Chondrocyte (in vitro differentiated cells): ENCODE results near the gene OSGIN1. TPM values are rescaled to one million over a fixed set of nuclear protein-coding genes. Genes with fewer than 3 reads are reported as not detected.

Experiments used
- DNase-seq: peaks from one replicate; pipeline ENCODE4 v3.0.0; 2021; ENCODE audit warnings: mixed read lengths, low spot score
- H3K27ac Mint-ChIP-seq: one replicate; pipeline ENCODE4 v1.8.0; 2021; ENCODE audit warnings: mild to moderate bottlenecking, moderate library complexity, mixed read lengths; ENCODE audit not compliant: unreplicated experiment
- H3K27me3 Mint-ChIP-seq: 2 replicates; pipeline ENCODE4 v1.8.0; 2021; ENCODE audit warnings: low read depth, mixed read lengths
- H3K36me3 Mint-ChIP-seq: 2 replicates; pipeline ENCODE4 v1.8.0; 2021; ENCODE audit warnings: low read depth, mixed read lengths
- H3K4me1 Mint-ChIP-seq: 2 replicates; pipeline ENCODE4 v1.8.0; 2021; ENCODE audit warnings: low read depth, mild to moderate bottlenecking, mixed read lengths
- H3K4me3 Mint-ChIP-seq: one replicate; pipeline ENCODE4 v1.8.0; 2021; ENCODE audit warnings: mild to moderate bottlenecking, moderate library complexity, mixed read lengths; ENCODE audit not compliant: unreplicated experiment
- H3K9me3 Mint-ChIP-seq: 2 replicates; pipeline ENCODE4 v1.8.0; 2021; ENCODE audit warnings: low read depth, mixed read lengths
- total RNA-seq: library from RNA; stranded (reverse); gene quantifications from 3 replicates; pipeline ENCODE4 v1.2.1, GENCODE V29; 2021
- TF ChIP-seq, protein P1 (sequence below): fragments of 200-600 bp; sonication (generic); IDR thresholded peaks from 2 replicates; pipeline ENCODE4 v1.5.0; 2021; ENCODE audit warnings: antibody characterized with exemption, mild to moderate bottlenecking, moderate library complexity

OSGIN1 gene
- total RNA-seq, 1 donor from 2014 or later, result 2.5 TPM

DNA sequence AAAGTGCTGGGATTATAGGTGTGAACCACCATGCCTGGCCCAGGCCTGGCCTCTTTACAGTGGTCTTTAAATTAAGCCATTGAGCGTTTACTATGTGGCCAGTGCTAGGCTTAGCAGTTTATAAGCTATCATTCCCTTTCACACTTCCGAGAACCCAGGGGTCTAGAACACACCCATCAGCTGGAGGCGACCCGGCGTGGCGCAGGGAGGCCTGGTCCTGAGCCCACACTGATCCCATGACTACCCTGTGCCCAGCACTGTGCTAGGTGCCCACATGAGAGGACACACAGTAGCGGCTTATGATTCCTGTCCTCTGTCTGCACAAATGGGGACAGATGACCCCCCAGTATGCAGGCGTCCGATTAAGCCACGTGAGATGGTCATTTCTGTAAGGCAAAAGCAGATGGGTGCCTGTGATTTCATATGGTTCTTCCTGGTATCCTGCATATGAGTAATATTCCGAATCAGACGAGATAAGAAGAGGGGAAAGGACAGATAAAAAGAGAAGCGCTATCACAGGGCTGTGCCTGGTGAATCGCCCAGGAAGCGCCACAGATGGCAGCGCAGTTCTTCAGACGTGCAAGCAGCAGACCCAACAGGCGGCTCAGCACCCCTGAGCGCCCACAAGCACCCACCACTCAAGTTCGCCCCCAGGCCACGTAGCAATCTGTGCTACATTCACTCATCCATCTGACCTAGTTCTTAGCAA lies 5.3 kb downstream of the OSGIN1 start:
- Mint-ChIP-seq H3K4me1 (peaks cover 15% of the 10 kb centered on the region), H3K36me3 (peaks cover 6% of the 10 kb centered on the region), H3K9me3 (no peaks in the 10 kb centered on the region), H3K27me3 (no peaks in the 10 kb centered on the region), H3K4me3 (no peak overlapping the region), H3K27ac (no peak overlapping the region)
- TF ChIP-seq, protein P1, sequence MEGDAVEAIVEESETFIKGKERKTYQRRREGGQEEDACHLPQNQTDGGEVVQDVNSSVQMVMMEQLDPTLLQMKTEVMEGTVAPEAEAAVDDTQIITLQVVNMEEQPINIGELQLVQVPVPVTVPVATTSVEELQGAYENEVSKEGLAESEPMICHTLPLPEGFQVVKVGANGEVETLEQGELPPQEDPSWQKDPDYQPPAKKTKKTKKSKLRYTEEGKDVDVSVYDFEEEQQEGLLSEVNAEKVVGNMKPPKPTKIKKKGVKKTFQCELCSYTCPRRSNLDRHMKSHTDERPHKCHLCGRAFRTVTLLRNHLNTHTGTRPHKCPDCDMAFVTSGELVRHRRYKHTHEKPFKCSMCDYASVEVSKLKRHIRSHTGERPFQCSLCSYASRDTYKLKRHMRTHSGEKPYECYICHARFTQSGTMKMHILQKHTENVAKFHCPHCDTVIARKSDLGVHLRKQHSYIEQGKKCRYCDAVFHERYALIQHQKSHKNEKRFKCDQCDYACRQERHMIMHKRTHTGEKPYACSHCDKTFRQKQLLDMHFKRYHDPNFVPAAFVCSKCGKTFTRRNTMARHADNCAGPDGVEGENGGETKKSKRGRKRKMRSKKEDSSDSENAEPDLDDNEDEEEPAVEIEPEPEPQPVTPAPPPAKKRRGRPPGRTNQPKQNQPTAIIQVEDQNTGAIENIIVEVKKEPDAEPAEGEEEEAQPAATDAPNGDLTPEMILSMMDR, result no peak
- no peak for DNase-seq

DNA sequence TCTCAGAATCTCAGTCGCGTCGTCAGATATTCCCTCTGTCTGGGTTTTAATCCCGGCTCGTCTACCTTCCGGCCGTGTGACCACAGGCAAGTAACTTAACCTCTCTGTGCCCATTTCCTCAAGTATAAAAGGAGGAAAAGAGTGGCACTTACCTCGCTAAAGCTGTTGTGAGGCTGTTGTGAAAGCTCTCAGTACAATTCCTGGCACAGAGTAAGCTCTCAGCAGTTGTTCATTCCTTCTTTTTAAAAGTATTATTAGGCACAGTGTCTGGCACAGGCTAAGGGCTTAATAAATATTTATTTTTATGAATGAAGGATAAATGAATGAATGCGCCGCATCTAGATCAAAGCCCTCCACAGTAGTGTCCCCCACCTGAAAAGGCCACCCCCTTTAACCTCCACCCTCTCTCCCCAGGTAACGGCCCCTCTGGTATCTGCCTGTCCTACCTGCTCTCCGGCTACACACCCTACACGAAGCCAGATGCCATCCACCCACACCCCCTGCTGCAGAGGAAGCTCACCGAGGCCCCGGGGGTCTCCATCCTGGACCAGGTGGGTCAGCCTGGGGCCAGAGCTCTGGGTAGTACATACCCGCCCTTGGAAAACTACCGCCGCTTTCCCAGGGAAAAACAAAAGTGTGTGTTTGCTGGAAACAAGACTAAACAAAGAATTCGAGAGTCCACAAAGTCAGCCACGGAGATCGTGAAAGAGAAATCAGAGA lies 6.0 kb downstream of the OSGIN1 start:
- H3K27me3 Mint-ChIP-seq, result no peaks in the 10 kb centered on the region

DNA sequence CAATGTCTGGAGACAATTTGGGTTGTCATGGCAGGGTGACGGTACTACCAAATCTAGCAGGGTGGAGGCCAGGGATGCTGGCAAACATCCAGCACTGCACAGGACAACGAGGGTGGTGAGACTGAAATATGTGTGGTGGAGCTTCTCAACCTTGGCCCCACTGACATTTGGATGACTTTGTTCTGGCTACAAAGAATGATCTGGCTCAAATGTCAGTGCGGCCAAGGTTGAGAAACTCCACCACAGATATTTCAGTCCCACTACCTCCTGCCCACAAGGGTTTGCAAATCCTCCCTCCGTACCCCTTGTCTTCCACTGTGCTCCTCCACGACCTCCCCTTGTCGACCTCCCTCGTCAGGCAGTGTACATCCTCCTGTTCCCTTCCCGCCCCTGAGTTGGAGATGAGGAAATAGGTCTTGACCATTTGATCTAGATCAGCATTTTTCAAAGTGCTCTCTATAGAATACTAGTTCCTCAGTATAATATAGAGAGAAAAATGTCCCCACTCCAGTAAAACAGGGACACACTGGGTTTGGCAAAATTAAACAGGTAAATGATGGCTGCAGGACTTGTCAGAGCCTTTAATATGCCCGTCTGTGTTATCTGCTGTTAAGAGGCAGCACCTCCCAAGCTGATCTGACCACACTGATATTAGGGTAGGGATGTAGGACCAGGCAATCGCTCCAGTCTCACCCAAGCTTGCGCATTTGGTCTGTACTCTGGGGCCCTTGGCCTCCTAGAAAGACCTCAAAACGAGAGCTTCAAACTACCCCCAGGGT lies 6.8 kb downstream of the OSGIN1 start:
- Mint-ChIP-seq H3K36me3 (peaks cover 6% of the 10 kb centered on the region), H3K9me3 (no peaks in the 10 kb centered on the region), H3K27ac (no peak overlapping the region), H3K27me3 (no peaks in the 10 kb centered on the region), H3K4me1 (peaks cover under 1% of the 10 kb centered on the region), H3K4me3 (no peak overlapping the region)
- TF ChIP-seq, protein P1, result no peak
- DNase-seq, result no peak

More for the DNA sequence above, 6.0 kb downstream of the OSGIN1 start:
- peaks cover 8% of the 10 kb centered on the region for H3K4me1 Mint-ChIP-seq
- no peak overlapping the region for H3K4me3 Mint-ChIP-seq
- TF ChIP-seq, protein P1, result no peak
- DNase-seq, result no peak
- no peaks in the 10 kb centered on the region for H3K9me3 Mint-ChIP-seq
- peaks cover 6% of the 10 kb centered on the region for H3K36me3 Mint-ChIP-seq
- H3K27ac Mint-ChIP-seq, result no peak overlapping the region

DNA sequence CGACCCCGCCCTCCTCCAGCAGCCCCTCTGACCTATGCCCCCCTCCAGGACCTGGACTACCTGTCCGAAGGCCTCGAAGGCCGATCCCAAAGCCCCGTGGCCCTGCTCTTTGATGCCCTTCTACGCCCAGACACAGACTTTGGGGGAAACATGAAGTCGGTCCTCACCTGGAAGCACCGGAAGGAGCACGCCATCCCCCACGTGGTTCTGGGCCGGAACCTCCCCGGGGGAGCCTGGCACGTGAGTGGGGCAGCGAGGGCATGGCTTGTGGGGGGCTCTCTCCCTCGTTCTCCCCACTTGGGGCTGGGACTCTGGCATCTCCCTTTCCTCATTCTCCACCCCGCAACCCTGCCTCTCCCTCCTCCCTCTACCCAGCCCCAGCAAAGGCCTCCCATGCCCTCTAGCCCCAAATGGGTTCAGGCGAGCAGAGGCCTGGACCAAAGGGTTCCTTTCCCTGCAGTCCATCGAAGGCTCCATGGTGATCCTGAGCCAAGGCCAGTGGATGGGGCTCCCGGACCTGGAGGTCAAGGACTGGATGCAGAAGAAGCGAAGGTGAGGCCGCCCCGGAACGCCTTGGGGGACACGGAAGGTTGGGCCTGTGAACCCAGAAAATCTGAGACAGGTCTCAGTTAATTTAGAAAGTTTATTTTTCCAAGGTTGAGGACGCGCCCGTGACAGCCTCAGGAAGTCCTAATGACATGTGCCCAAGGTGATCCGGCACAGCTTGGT lies 7.6 kb downstream of the OSGIN1 start:
- no peak overlapping the region for H3K27ac Mint-ChIP-seq
- no peak for DNase-seq
- no peak overlapping the region for H3K4me3 Mint-ChIP-seq
- no peaks in the 10 kb centered on the region for H3K27me3 Mint-ChIP-seq
- no peaks in the 10 kb centered on the region for H3K9me3 Mint-ChIP-seq
- TF ChIP-seq, protein P1, result no peak
- no peaks in the 10 kb centered on the region for H3K4me1 Mint-ChIP-seq
- H3K36me3 Mint-ChIP-seq, result peaks cover 6% of the 10 kb centered on the region
